Erythroblast (primary cell): ENCODE data around the gene UCHL5.

Source experiments
- GATA1 ChIP-seq: IDR thresholded peaks from 2 replicates; pipeline ENCODE4 v1.6.1; 2011; ENCODE audit warnings: low read depth, mild to moderate bottlenecking, control low read depth, low read length, moderate library complexity
- POLR2A ChIP-seq: IDR thresholded peaks from 2 replicates; pipeline ENCODE4 v1.6.1; 2011; ENCODE audit warnings: mild to moderate bottlenecking, low read length

DNA sequence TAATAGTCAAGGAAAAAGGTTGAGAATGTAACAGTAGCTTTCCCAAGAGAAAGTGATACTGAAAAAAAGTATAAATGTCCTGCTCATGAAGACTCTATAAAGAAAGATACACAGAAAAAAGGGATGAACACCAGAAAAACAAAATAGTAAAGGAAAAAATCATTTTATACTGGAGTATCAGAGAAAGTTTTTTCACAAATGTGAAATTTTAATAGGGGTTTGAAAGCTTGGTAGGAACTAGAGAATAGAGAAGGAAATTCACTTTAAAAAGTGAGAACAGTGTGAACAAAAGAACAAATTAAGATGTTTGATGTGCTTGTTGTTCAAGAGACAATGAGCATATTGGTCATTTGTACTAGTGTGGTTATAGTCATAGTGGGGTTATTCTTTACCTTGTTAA, 25.6 kb downstream of the UCHL5 start:
- no peak for TF ChIP-seq POLR2A
- TF ChIP-seq GATA1, result no peak
